Activated B cell treated with CpG ODN at 0.5 μM for 24 hours (primary cell): ENCODE results near the gene RBKS. TPM values are rescaled to one million over a fixed set of nuclear protein-coding genes. Genes with fewer than 3 reads are reported as not detected.

Experiments used
- ATAC-seq: fragments of 200-7000 bp; cut with Tn5 transposase; one replicate; pipeline ENCODE4 v1.10.0; 2021; ENCODE audit warnings: low read depth, mild to moderate bottlenecking, moderate library complexity
- CTCF ChIA-PET: fragments of 350-600 bp; sonication (Branson Sonifier 250); formaldehyde crosslinking; loops from one replicate; lab custom pipeline; 2021; ENCODE audit warnings: antibody characterized with exemption; lab: Charles Lee
- POLR2A ChIA-PET: fragments of 350-600 bp; sonication (Branson Sonifier 250); formaldehyde crosslinking; loops from one replicate; lab custom pipeline; 2021; ENCODE audit warnings: antibody characterized with exemption; lab: Charles Lee
- DNase-seq: peaks from one replicate; pipeline ENCODE4 v3.0.0; 2022
- H3K27ac Mint-ChIP-seq: one replicate; pipeline ENCODE4 v1.8.0; 2020; ENCODE audit warnings: mixed read lengths
- H3K27me3 Mint-ChIP-seq: one replicate; pipeline ENCODE4 v1.8.0; 2021; ENCODE audit warnings: mixed read lengths
- H3K36me3 Mint-ChIP-seq: one replicate; pipeline ENCODE4 v1.8.0; 2021; ENCODE audit warnings: low read depth, mixed read lengths
- H3K4me1 Mint-ChIP-seq: one replicate; pipeline ENCODE4 v1.8.0; 2021; ENCODE audit warnings: mixed read lengths
- H3K4me3 Mint-ChIP-seq: one replicate; pipeline ENCODE4 v1.8.0; 2020; ENCODE audit warnings: mild to moderate bottlenecking, mixed read lengths
- H3K9me3 Mint-ChIP-seq: one replicate; pipeline ENCODE4 v1.8.0; 2020; ENCODE audit warnings: mixed read lengths
- CTCF ChIP-seq: fragments of 200-600 bp; IDR thresholded peaks from one replicate; pipeline ENCODE4 v1.8.0; 2022; ENCODE audit warnings: antibody characterized with exemption, mild to moderate bottlenecking
- intact Hi-C: fragments of 100-400 bp; cut with micrococcal nuclease; formaldehyde crosslinking; loops from one replicate; pipeline ENCODE4 v1.15.1; 2024
- total RNA-seq: library from RNA; stranded (reverse); gene quantifications from 2 replicates; pipeline ENCODE4 v1.2.3, GENCODE V29; 2022

Gene RBKS
- total RNA-seq, 1 donor from 2014 or later: 3.1 TPM

DNA sequence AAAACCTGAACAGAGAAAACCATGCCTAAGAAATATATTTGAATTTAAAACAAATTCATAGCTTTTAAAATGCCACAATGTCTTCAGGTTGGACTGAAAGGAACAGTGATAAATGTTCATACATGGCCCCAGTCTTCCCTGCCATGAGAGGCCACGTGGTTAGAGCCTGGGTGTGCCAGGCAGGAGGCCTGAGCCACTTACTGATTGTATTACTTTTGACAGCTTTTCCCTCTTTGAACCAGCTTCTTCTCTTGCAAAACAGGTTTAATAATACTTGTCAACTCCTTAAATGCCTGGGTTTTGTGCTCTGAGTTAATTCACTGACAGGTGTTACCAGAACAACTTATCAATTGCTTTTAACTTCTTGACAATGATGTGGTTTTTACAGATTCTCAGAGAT lies 27.0 kb downstream of the RBKS start:
- DNase-seq: no peak
- ChIA-PET CTCF (no interaction called here), POLR2A (no interaction called here)
- TF ChIP-seq CTCF: no peak
- Mint-ChIP-seq H3K4me3 (no peak overlapping the region), H3K27ac (no peak overlapping the region), H3K4me1 (no peaks in the 10 kb centered on the region), H3K27me3 (peaks cover 3% of the 10 kb centered on the region), H3K36me3 (no peaks in the 10 kb centered on the region), H3K9me3 (peaks cover 3% of the 10 kb centered on the region)
- intact Hi-C loops: no loop called here
- ATAC-seq: no peak

DNA sequence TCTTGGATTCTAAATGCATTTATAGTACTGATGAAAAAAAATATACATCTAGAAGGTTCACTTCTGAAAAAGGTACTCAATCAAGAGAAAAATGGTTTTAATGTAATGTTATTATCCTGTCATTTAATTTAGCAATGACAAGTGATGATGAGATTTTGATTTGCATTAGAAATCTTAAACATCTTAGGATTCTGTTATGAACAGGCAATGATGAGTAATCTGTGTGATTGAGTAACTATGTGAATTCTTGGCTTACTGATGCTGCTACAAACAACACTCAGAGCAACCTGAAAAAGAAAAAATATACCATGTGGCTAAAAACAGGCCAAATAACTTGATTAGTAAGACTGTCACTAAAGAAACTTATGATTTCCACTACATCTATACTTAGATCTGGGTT lies 30.1 kb downstream of the RBKS start:
- Mint-ChIP-seq H3K27ac (no peak overlapping the region), H3K9me3 (peaks cover 7% of the 10 kb centered on the region), H3K4me3 (no peak overlapping the region), H3K4me1 (no peaks in the 10 kb centered on the region), H3K36me3 (peaks cover 6% of the 10 kb centered on the region), H3K27me3 (no peaks in the 10 kb centered on the region)
- intact Hi-C loops: no loop called here
- POLR2A ChIA-PET: no interaction called here
- TF ChIP-seq CTCF: no peak
- no peak for DNase-seq
- CTCF ChIA-PET: no interaction called here
- no peak for ATAC-seq

GRCh38 chr2:27857417-27858172 lies 32.6 kb downstream of the RBKS start:
- intact Hi-C loops: no loop called here

DNA sequence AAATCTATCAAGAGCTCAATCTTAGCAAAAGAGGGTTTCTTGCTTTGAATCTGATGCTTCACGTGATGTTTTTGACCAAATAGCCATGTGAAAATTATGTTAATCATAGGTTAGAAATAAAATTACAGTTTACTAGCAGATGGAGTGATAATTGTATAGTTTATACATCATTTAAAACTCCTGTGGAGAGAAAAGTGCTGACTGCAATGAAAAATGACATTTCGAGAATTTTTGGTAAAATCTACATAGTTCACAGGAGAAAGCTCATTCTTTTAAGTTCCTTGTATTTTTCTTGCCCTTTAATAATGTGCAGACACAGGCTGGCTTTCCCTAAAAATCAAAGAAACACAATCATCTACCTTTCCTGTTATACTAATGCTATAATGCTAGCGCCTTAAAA lies 33.2 kb downstream of the RBKS start:
- H3K4me3 Mint-ChIP-seq: no peak overlapping the region
- intact Hi-C loops: no loop called here
- ChIA-PET CTCF (no interaction called here), POLR2A (no interaction called here)
- TF ChIP-seq CTCF: no peak
- DNase-seq (no peak), ATAC-seq (no peak)
- peaks cover 7% of the 10 kb centered on the region for H3K36me3 Mint-ChIP-seq
- no peaks in the 10 kb centered on the region for H3K27me3 Mint-ChIP-seq
- H3K9me3 Mint-ChIP-seq: peaks cover 7% of the 10 kb centered on the region
- H3K27ac Mint-ChIP-seq: no peak overlapping the region
- no peaks in the 10 kb centered on the region for H3K4me1 Mint-ChIP-seq

More at GRCh38 chr2:27857417-27858172, 32.6 kb downstream of the RBKS start:
- ChIA-PET POLR2A (no interaction called here), CTCF (no interaction called here)
- no peak overlapping the region for H3K4me3 Mint-ChIP-seq
- ATAC-seq (no peak), DNase-seq (no peak)
- peaks cover 7% of the 10 kb centered on the region for H3K36me3 Mint-ChIP-seq
- H3K4me1 Mint-ChIP-seq: no peaks in the 10 kb centered on the region
- no peaks in the 10 kb centered on the region for H3K27me3 Mint-ChIP-seq
- H3K9me3 Mint-ChIP-seq: peaks cover 7% of the 10 kb centered on the region
- no peak for TF ChIP-seq CTCF
- H3K27ac Mint-ChIP-seq: no peak overlapping the region

DNA sequence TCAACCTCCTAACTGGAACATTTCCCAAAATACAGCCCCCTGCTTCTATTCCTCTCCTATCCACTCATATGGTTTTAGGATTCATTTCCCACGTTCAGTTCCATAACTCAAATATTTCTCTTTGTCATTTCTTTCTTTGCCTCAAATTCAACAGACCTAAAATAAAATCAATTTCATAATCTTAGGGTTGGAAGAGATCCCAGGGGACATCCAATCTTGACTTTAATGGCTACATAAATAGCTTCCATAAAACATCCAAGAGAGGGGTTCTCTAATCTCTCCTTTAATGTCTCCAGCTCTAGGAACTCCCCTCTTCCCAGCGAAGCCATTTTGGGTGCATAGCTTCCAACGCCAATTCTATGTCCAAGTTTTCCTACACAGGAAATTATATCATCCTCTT lies 33.8 kb downstream of the RBKS start:
- DNase-seq (no peak), ATAC-seq (no peak)
- no peak for TF ChIP-seq CTCF
- peaks cover 7% of the 10 kb centered on the region for H3K36me3 Mint-ChIP-seq
- no peaks in the 10 kb centered on the region for H3K27me3 Mint-ChIP-seq
- peaks cover 7% of the 10 kb centered on the region for H3K9me3 Mint-ChIP-seq
- ChIA-PET POLR2A (no interaction called here), CTCF (no interaction called here)
- H3K4me1 Mint-ChIP-seq: no peaks in the 10 kb centered on the region
- H3K4me3 Mint-ChIP-seq: no peak overlapping the region
- no peak overlapping the region for H3K27ac Mint-ChIP-seq
- intact Hi-C loops: no loop called here
